ENCODE results near the gene VANGL2. TPM values are rescaled to one million over a fixed set of nuclear protein-coding genes. Genes with fewer than 3 reads are reported as not detected.

Gene VANGL2
- total and polyA plus RNA-seq, 2 of the 8 experiments (the other 6 are each of a cell fraction or from before 2014, with no cell fraction given), result 62.5 to 118 TPM

GRCh38 chr1:160460214-160460642 is 59.9 kb downstream of the VANGL2 start (continued):
- TF ChIP-seq CHD7 (IDR thresholded peaks at IDR 0.05; ENCODE audit: insufficient replicate concordance, low read length), result no peak
- TF ChIP-seq SAP30 (IDR thresholded peaks at IDR 0.05; ENCODE audit: insufficient read depth, insufficient replicate concordance, low read length), result no peak
